ENCODE data around the gene C1QL1.

The C1QL1 gene

DNA sequence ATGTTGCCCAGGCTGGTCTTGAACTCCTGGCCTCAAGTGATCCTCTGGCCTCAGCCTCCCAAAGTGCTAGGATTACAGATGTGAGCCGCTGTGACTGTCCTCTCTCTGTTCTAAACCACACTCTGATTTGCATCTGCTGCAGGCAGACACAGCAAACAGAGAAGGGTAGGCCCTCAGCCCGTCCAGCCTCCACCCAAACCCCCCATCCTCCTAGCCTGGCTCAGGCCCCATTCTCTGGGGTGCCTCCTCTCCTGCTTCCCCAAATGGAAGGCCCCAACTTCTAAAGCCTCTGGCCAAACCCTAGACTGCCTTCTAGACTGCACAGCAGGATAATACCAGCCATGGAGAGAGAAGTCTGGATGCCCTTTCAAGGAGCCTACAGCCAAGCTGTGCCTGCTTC lies 48.7 kb downstream of the C1QL1 start:
- no peak overlapping the region for H3K18ac ChIP-seq (ENCODE audit: low read length)
- H3K79me2 ChIP-seq (ENCODE audit: control insufficient read depth, insufficient read depth, low read length, poor library complexity) = no peaks in the 10 kb centered on the region
- no CpG with 5 or more reads among the region's 2 CpGs for WGBS (ENCODE audit: extremely low coverage, insufficient coverage, insufficient read length)
- no peak overlapping the region for H4K8ac ChIP-seq (ENCODE audit: low read depth, low read length)
- no peak overlapping the region for H4K12ac ChIP-seq (ENCODE audit: low read depth, low read length)
- H3K4ac ChIP-seq (ENCODE audit: low read depth, low read length) = no peak overlapping the region
- no peak overlapping the region for H3K23ac ChIP-seq (ENCODE audit: low read length)
- H3K79me1 ChIP-seq (ENCODE audit: low read length) = no peaks in the 10 kb centered on the region
- no peaks in the 10 kb centered on the region for H3K9me3 ChIP-seq (ENCODE audit: insufficient read depth, low read depth, low read length)
- DNase-seq = no peak
- no peak overlapping the region for H4K91ac ChIP-seq (ENCODE audit: low read depth, low read length)
- H3K4me1 ChIP-seq (ENCODE audit: control insufficient read depth in 1 of 2, insufficient read depth in 2 of 2, low read length in 2 of 2) = no peaks in the 10 kb centered on the region
- no peak overlapping the region for H2AFZ ChIP-seq (ENCODE audit: insufficient read depth, low read length, poor library complexity)
- H3K14ac ChIP-seq (ENCODE audit: low read length) = no peak overlapping the region
- no peak overlapping the region for H3K4me2 ChIP-seq (ENCODE audit: low read length)
- no peak overlapping the region for H2AK5ac ChIP-seq (ENCODE audit: low read length)
- H2BK5ac ChIP-seq (ENCODE audit: low read depth, low read length, poor library complexity) = no peak overlapping the region
- H3K36me3 ChIP-seq (ENCODE audit: control insufficient read depth in 1 of 2, insufficient read depth in 2 of 2, low read length in 2 of 2) = no peaks in the 10 kb centered on the region
- no peak overlapping the region for H3K4me3 ChIP-seq (ENCODE audit: low read depth, low read length)
- no peak overlapping the region for H2BK12ac ChIP-seq (ENCODE audit: low read length)
- no peak overlapping the region for H2BK120ac ChIP-seq (ENCODE audit: insufficient read depth, low read length, poor library complexity)
- no peaks in the 10 kb centered on the region for H3K27me3 ChIP-seq (ENCODE audit: insufficient read depth, low read length)
- H3K9ac ChIP-seq (ENCODE audit: low read length) = no peak overlapping the region
- no peak overlapping the region for H3K27ac ChIP-seq (ENCODE audit: low read depth, low read length)

DNA sequence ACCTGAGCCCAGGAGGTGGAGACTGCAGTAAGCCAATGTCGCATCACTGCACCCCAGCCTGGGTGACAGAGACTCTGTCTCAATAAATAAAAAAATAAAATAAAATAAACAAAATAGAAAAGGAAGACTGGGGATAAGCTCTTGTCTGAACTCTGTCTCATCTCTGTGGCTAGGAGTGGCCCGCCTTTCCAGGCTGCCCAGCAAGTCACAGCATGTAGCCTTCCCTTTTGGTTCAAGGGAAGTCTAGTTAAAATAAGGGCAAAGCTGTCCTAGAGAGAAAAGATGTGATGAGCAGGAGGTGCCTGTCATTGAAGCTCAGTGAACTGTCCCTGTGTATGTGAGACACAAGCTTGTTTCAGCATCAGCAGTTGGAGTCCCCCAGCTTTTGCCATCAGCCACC lies 50.1 kb downstream of the C1QL1 start:
- no peak overlapping the region for H3K4me2 ChIP-seq (ENCODE audit: low read length)
- H2BK5ac ChIP-seq (ENCODE audit: low read depth, low read length, poor library complexity) = no peak overlapping the region
- H3K4ac ChIP-seq (ENCODE audit: low read depth, low read length) = no peak overlapping the region
- no peaks in the 10 kb centered on the region for H3K27me3 ChIP-seq (ENCODE audit: insufficient read depth, low read length)
- H3K14ac ChIP-seq (ENCODE audit: low read length) = no peak overlapping the region
- no peak overlapping the region for H3K4me3 ChIP-seq (ENCODE audit: low read depth, low read length)
- no peaks in the 10 kb centered on the region for H3K4me1 ChIP-seq (ENCODE audit: control insufficient read depth in 1 of 2, insufficient read depth in 2 of 2, low read length in 2 of 2)
- no peak overlapping the region for H4K91ac ChIP-seq (ENCODE audit: low read depth, low read length)
- no peaks in the 10 kb centered on the region for H3K9me3 ChIP-seq (ENCODE audit: insufficient read depth, low read depth, low read length)
- H2AFZ ChIP-seq (ENCODE audit: insufficient read depth, low read length, poor library complexity) = no peak overlapping the region
- H4K12ac ChIP-seq (ENCODE audit: low read depth, low read length) = no peak overlapping the region
- H2BK12ac ChIP-seq (ENCODE audit: low read length) = no peak overlapping the region
- no peak overlapping the region for H2AK5ac ChIP-seq (ENCODE audit: low read length)
- H3K18ac ChIP-seq (ENCODE audit: low read length) = no peak overlapping the region
- H3K79me2 ChIP-seq (ENCODE audit: control insufficient read depth, insufficient read depth, low read length, poor library complexity) = no peaks in the 10 kb centered on the region
- no peak overlapping the region for H3K9ac ChIP-seq (ENCODE audit: low read length)
- no peaks in the 10 kb centered on the region for H3K79me1 ChIP-seq (ENCODE audit: low read length)
- no peak for DNase-seq
- H3K36me3 ChIP-seq (ENCODE audit: control insufficient read depth in 1 of 2, insufficient read depth in 2 of 2, low read length in 2 of 2) = no peaks in the 10 kb centered on the region
- no peak overlapping the region for H3K23ac ChIP-seq (ENCODE audit: low read length)
- no peak overlapping the region for H2BK120ac ChIP-seq (ENCODE audit: insufficient read depth, low read length, poor library complexity)
- WGBS (ENCODE audit: extremely low coverage, insufficient coverage, insufficient read length) = no CpG with 5 or more reads among the region's 2 CpGs
- H4K8ac ChIP-seq (ENCODE audit: low read depth, low read length) = no peak overlapping the region
- H3K27ac ChIP-seq (ENCODE audit: low read depth, low read length) = no peak overlapping the region

DNA sequence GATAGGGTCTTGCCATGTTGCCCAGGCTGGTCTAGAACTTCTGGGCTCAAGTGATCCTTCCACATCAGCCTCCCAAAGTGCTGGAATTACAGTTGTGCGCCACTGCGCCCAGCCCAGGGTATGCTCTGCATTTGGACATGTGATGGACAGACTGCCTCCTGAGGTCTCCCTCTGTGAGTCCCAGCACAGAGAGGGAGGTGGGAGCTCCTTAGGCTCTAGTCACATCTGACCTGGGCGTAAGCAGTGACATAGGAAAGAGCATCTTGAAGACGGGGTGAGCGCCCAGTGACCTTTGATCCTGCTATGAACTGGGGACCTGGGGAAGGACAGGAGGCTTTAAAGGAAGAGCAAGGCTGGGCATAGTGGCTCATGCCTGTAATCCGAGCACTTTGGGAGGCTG lies 50.6 kb downstream of the C1QL1 start:
- no peak overlapping the region for H3K18ac ChIP-seq (ENCODE audit: low read length)
- H2AFZ ChIP-seq (ENCODE audit: insufficient read depth, low read length, poor library complexity) = no peak overlapping the region
- no peak overlapping the region for H3K4ac ChIP-seq (ENCODE audit: low read depth, low read length)
- H3K36me3 ChIP-seq (ENCODE audit: control insufficient read depth in 1 of 2, insufficient read depth in 2 of 2, low read length in 2 of 2) = no peaks in the 10 kb centered on the region
- no peak for DNase-seq
- WGBS (ENCODE audit: extremely low coverage, insufficient coverage, insufficient read length) = no CpG with 5 or more reads among the region's 6 CpGs
- H3K79me1 ChIP-seq (ENCODE audit: low read length) = no peaks in the 10 kb centered on the region
- H4K91ac ChIP-seq (ENCODE audit: low read depth, low read length) = no peak overlapping the region
- no peak overlapping the region for H2BK120ac ChIP-seq (ENCODE audit: insufficient read depth, low read length, poor library complexity)
- no peak overlapping the region for H2BK12ac ChIP-seq (ENCODE audit: low read length)
- H4K8ac ChIP-seq (ENCODE audit: low read depth, low read length) = no peak overlapping the region
- H3K9ac ChIP-seq (ENCODE audit: low read length) = no peak overlapping the region
- no peaks in the 10 kb centered on the region for H3K4me1 ChIP-seq (ENCODE audit: control insufficient read depth in 1 of 2, insufficient read depth in 2 of 2, low read length in 2 of 2)
- no peaks in the 10 kb centered on the region for H3K27me3 ChIP-seq (ENCODE audit: insufficient read depth, low read length)
- H3K4me3 ChIP-seq (ENCODE audit: low read depth, low read length) = no peak overlapping the region
- H2BK5ac ChIP-seq (ENCODE audit: low read depth, low read length, poor library complexity) = no peak overlapping the region
- no peak overlapping the region for H3K14ac ChIP-seq (ENCODE audit: low read length)
- H3K4me2 ChIP-seq (ENCODE audit: low read length) = no peak overlapping the region
- H2AK5ac ChIP-seq (ENCODE audit: low read length) = no peak overlapping the region
- H3K9me3 ChIP-seq (ENCODE audit: insufficient read depth, low read depth, low read length) = no peaks in the 10 kb centered on the region
- no peak overlapping the region for H3K23ac ChIP-seq (ENCODE audit: low read length)
- no peak overlapping the region for H4K12ac ChIP-seq (ENCODE audit: low read depth, low read length)
- H3K27ac ChIP-seq (ENCODE audit: low read depth, low read length) = no peak overlapping the region
- H3K79me2 ChIP-seq (ENCODE audit: control insufficient read depth, insufficient read depth, low read length, poor library complexity) = no peaks in the 10 kb centered on the region

DNA sequence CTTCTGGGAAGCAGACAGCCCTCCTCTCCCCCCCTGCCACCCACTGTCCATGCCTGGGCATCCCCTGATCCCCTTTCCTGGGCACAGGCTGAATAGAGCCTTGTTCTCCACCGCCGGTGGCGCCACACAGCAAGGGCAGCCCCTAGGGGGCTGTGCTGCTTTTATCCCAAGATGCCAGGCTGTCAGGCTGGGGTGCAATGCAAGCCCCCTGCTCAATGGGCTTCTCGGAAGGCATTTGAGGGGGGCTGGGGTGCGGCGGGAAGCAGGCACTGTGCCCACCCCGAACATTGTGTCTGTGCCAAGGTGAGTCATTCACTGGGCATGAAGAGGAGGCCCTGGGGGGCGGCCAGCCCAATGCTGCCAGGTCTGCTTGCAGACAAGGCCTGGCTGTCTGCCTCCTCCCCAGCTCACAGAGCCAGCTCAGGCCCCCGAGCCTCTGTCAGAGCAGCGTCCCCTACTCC lies 51.3 kb downstream of the C1QL1 start:
- Histone ChIP-seq H2BK120ac (ENCODE audit: insufficient read depth, low read length, poor library complexity) (no peak overlapping the region), H3K18ac (ENCODE audit: low read length) (no peak overlapping the region), H3K27me3 (ENCODE audit: insufficient read depth, low read length) (no peaks in the 10 kb centered on the region), H2BK5ac (ENCODE audit: low read depth, low read length, poor library complexity) (no peak overlapping the region), H3K4me2 (ENCODE audit: low read length) (no peak overlapping the region), H2AK5ac (ENCODE audit: low read length) (no peak overlapping the region), H3K14ac (ENCODE audit: low read length) (no peak overlapping the region), H3K79me1 (ENCODE audit: low read length) (no peaks in the 10 kb centered on the region), H3K9ac (ENCODE audit: low read length) (no peak overlapping the region), H3K9me3 (ENCODE audit: insufficient read depth, low read depth, low read length) (no peaks in the 10 kb centered on the region), H2BK12ac (ENCODE audit: low read length) (no peak overlapping the region), H4K8ac (ENCODE audit: low read depth, low read length) (no peak overlapping the region), H2AFZ (ENCODE audit: insufficient read depth, low read length, poor library complexity) (no peak overlapping the region), H4K91ac (ENCODE audit: low read depth, low read length) (no peak overlapping the region), H4K12ac (ENCODE audit: low read depth, low read length) (no peak overlapping the region), H3K79me2 (ENCODE audit: control insufficient read depth, insufficient read depth, low read length, poor library complexity) (no peaks in the 10 kb centered on the region), H3K4me3 (ENCODE audit: low read depth, low read length) (no peak overlapping the region), H3K23ac (ENCODE audit: low read length) (no peak overlapping the region), H3K4ac (ENCODE audit: low read depth, low read length) (no peak overlapping the region), H3K27ac (ENCODE audit: low read depth, low read length) (no peak overlapping the region), H3K4me1 (ENCODE audit: control insufficient read depth in 1 of 2, insufficient read depth in 2 of 2, low read length in 2 of 2) (no peaks in the 10 kb centered on the region), H3K36me3 (ENCODE audit: control insufficient read depth in 1 of 2, insufficient read depth in 2 of 2, low read length in 2 of 2) (no peaks in the 10 kb centered on the region)
- no CpG with 5 or more reads among the region's 10 CpGs for WGBS (ENCODE audit: extremely low coverage, insufficient coverage, insufficient read length)
- no peak for DNase-seq

Data from trophoblast cell (in vitro differentiated cells and primary cell).